HCT116 (cell line): ENCODE results near the gene ZNF568. TPM values are rescaled to one million over a fixed set of nuclear protein-coding genes. Genes with fewer than 3 reads are reported as not detected.

ENCODE experiments used
- ATAC-seq: fragments of 200-7000 bp; cut with Tn5 transposase; 2 replicates; pipeline ENCODE4 v1.9.1; 2020; ENCODE audit warnings: mild to moderate bottlenecking, moderate library complexity
- BruUV-seq: library from RNA; stranded (reverse); fragments of 400-500 nt; replicated peaks from 2 replicates; lab custom pipeline; 2021; lab: Mats Ljungman, UMichigan
- CTCF ChIA-PET: fragments of 300-600 bp; sonication (Branson Sonifier 250); formaldehyde crosslinking; loops from one replicate; lab custom pipeline; 2021; ENCODE audit warnings: antibody characterized with exemption; lab: Charles Lee
- POLR2A ChIA-PET: fragments of 300-600, 350-600 bp; sonication (Branson Sonifier 250); formaldehyde crosslinking; loops from one replicate; lab custom pipeline; 2021; ENCODE audit warnings: antibody characterized with exemption; lab: Charles Lee
- RAD21 ChIA-PET, 2 experiments: fragments of 300-600 bp; sonication (Branson Sonifier 250); formaldehyde crosslinking; loops; one replicate each; lab custom pipeline; 2023; ENCODE audit warnings: low total read pairs in 2 of 2; ENCODE audit not compliant: uncharacterized antibody in 2 of 2, unreplicated experiment in 2 of 2, low non-redundant PET in 1 of 2; lab: Charles Lee
- DNase-seq: peaks from one replicate; pipeline ENCODE4 v3.0.0-alpha.2; 2010; ENCODE audit warnings: low read depth, low spot score
- H2AFZ ChIP-seq: fragments of 200-600 bp; shearing (Covaris generic), sonication (generic); 2 replicates; pipeline ENCODE4 v1.6.1; 2017; ENCODE audit warnings: low read depth, mixed run types, mixed read lengths, antibody characterized with exemption, low read length; ENCODE audit not compliant: poor library complexity, severe bottlenecking
- H3K27ac ChIP-seq: 2 replicates; pipeline ENCODE4 v1.5.1; 2012; ENCODE audit warnings: low read depth, low read length
- H3K27me3 ChIP-seq: fragments of 200-600 bp; sonication (generic); 2 replicates; pipeline ENCODE4 v1.6.1; 2016; ENCODE audit warnings: mixed run types, low read length, mixed read lengths; ENCODE audit not compliant: insufficient read depth
- H3K36me3 ChIP-seq, 2 experiments: fragments of 200-500 bp in 1 of 2; fragments of 200-600 bp in 1 of 2; sonication (Bioruptor generic) in 1 of 2; sonication (generic) in 1 of 2; 2 replicates each; pipeline versions ENCODE4 v1.5.1 to v1.6.1; 2014 to 2016; ENCODE audit warnings: low read length in 2 of 2, inconsistent platforms in 1 of 2, mixed read lengths in 1 of 2, mixed run types in 1 of 2; ENCODE audit not compliant: insufficient read depth in 2 of 2, control insufficient read depth in 1 of 2
- H3K4me1 ChIP-seq, 2 experiments: fragments of 200-600 bp in 1 of 2; sonication (generic) in 1 of 2; 2 replicates each; pipeline versions ENCODE4 v1.5.1 to v1.6.1; 2012 to 2017; ENCODE audit warnings: low read length in 2 of 2, inconsistent platforms in 1 of 2, mild to moderate bottlenecking in 1 of 2, mixed read lengths in 1 of 2, mixed run types in 1 of 2, moderate library complexity in 1 of 2; ENCODE audit not compliant: insufficient read depth in 2 of 2, control insufficient read depth in 1 of 2
- H3K4me2 ChIP-seq: fragments of 200-600 bp; sonication (generic); 2 replicates; pipeline ENCODE4 v1.6.1; 2017; ENCODE audit warnings: mixed run types, low read length, mixed read lengths
- H3K4me3 ChIP-seq, 2 experiments: fragments of 200-600 bp in 1 of 2; sonication (generic) in 1 of 2; replicated peaks in 1 of 2; 2 replicates each; pipeline ENCODE4 v1.5.1; 2011 to 2016; ENCODE audit warnings: low read length in 2 of 2, control low read depth in 1 of 2, low read depth in 1 of 2, mild to moderate bottlenecking in 1 of 2, mixed read lengths in 1 of 2, mixed run types in 1 of 2
- H3K79me2 ChIP-seq: fragments of 200-600 bp; sonication (generic); 2 replicates; pipeline ENCODE4 v1.6.1; 2017; ENCODE audit warnings: mild to moderate bottlenecking, mixed run types, low read length, moderate library complexity, mixed read lengths; ENCODE audit not compliant: insufficient read depth
- H3K9ac ChIP-seq: fragments of 200-600 bp; sonication (generic); 2 replicates; pipeline ENCODE4 v1.6.1; 2016; ENCODE audit warnings: low read length, mixed read lengths
- H3K9me2 ChIP-seq: fragments of 200-600 bp; sonication (generic), shearing (Covaris generic); 2 replicates; pipeline ENCODE4 v1.6.1; 2017; ENCODE audit warnings: mixed run types, mild to moderate bottlenecking, moderate library complexity; ENCODE audit not compliant: insufficient read depth
- H3K9me3 ChIP-seq, 2 experiments: fragments of 200-500 bp in 1 of 2; fragments of 200-600 bp in 1 of 2; sonication (Bioruptor generic) in 1 of 2; sonication (generic) in 1 of 2; 2 replicates each; pipeline ENCODE4 v1.6.1; 2014 to 2017; ENCODE audit warnings: low read length in 2 of 2, mixed read lengths in 2 of 2, inconsistent platforms in 1 of 2, low read depth in 1 of 2, mild to moderate bottlenecking in 1 of 2, mixed run types in 1 of 2, moderate library complexity in 1 of 2; ENCODE audit not compliant: control insufficient read depth in 1 of 2, insufficient read depth in 1 of 2
- H4K20me1 ChIP-seq: fragments of 200-600 bp; sonication (generic), shearing (Covaris generic); 2 replicates; pipeline ENCODE4 v1.6.1; 2017; ENCODE audit warnings: mixed run types, mild to moderate bottlenecking, moderate library complexity; ENCODE audit not compliant: insufficient read depth
- CBX3 ChIP-seq: IDR thresholded peaks from 2 replicates; pipeline ENCODE4 v1.6.1; 2012; ENCODE audit warnings: low read depth
- CEBPB ChIP-seq: IDR thresholded peaks from 2 replicates; pipeline ENCODE4 v1.6.1; 2012; ENCODE audit warnings: low read depth
- EGR1 ChIP-seq: IDR thresholded peaks from 2 replicates; pipeline ENCODE4 v1.6.1; 2012; ENCODE audit warnings: low read depth
- EZH2 ChIP-seq: fragments of 200-600 bp; sonication (generic); IDR thresholded peaks from 2 replicates; pipeline ENCODE4 v1.6.1; 2017; ENCODE audit warnings: antibody characterized with exemption, mixed run types
- EZH2phosphoT487 ChIP-seq: fragments of 200-600 bp; IDR thresholded peaks from 2 replicates; pipeline ENCODE4 v1.6.1; 2018; ENCODE audit warnings: antibody characterized with exemption, borderline replicate concordance
- FOSL1 ChIP-seq: IDR thresholded peaks from 2 replicates; pipeline ENCODE4 v1.6.1; 2012; ENCODE audit warnings: low read depth
- JUND ChIP-seq: IDR thresholded peaks from 2 replicates; pipeline ENCODE4 v1.6.1; 2012
- SIN3A ChIP-seq: IDR thresholded peaks from 2 replicates; pipeline ENCODE4 v1.6.1; 2012; ENCODE audit warnings: low read depth
- SP1 ChIP-seq: IDR thresholded peaks from 2 replicates; pipeline ENCODE4 v1.6.1; 2012; ENCODE audit warnings: low read depth
- SRF ChIP-seq: IDR thresholded peaks from 2 replicates; pipeline ENCODE4 v1.6.1; 2012; ENCODE audit warnings: low read depth
- YY1 ChIP-seq: IDR thresholded peaks from 2 replicates; pipeline ENCODE4 v1.6.1; 2011; ENCODE audit warnings: low read length, low read depth, moderate library complexity, mild to moderate bottlenecking; ENCODE audit not compliant: insufficient replicate concordance; ENCODE audit errors: extremely low read depth
- ZFX ChIP-seq: fragments of 450-650 bp; IDR thresholded peaks from 2 replicates; pipeline ENCODE4 v1.6.1; 2017
- intact Hi-C: fragments of 100-400 bp; cut with micrococcal nuclease; formaldehyde crosslinking; loops from 2 replicates; pipeline ENCODE4 v1.10.0; 2022
- total RNA-seq: library from RNA; stranded (reverse); gene quantifications from one replicate; pipeline ENCODE4 v1.2.1, GENCODE V29; 2021; ENCODE audit not compliant: unreplicated experiment
- TF ChIP-seq, protein P1 (sequence below): IDR thresholded peaks from 2 replicates; pipeline ENCODE4 v1.6.1; 2012; ENCODE audit warnings: low read depth
- TF ChIP-seq, protein P2 (sequence below), 3 experiments: fragments of 200-600 bp in 1 of 3; sonication (generic) in 1 of 3; IDR thresholded peaks in 2 of 3; conservative IDR thresholded peaks in 1 of 3; 2 replicates each; pipeline ENCODE4 v1.5.1; 2012 to 2017; ENCODE audit warnings: low read depth in 2 of 3, low read length in 2 of 3, antibody characterized with exemption in 1 of 3, borderline replicate concordance in 1 of 3, control low read depth in 1 of 3, mild to moderate bottlenecking in 1 of 3, mixed read lengths in 1 of 3, mixed run types in 1 of 3, moderate library complexity in 1 of 3; ENCODE audit not compliant: insufficient read depth in 1 of 3

Gene ZNF568
- total RNA-seq, 1 experiment from 2014 or later: not detected

DNA sequence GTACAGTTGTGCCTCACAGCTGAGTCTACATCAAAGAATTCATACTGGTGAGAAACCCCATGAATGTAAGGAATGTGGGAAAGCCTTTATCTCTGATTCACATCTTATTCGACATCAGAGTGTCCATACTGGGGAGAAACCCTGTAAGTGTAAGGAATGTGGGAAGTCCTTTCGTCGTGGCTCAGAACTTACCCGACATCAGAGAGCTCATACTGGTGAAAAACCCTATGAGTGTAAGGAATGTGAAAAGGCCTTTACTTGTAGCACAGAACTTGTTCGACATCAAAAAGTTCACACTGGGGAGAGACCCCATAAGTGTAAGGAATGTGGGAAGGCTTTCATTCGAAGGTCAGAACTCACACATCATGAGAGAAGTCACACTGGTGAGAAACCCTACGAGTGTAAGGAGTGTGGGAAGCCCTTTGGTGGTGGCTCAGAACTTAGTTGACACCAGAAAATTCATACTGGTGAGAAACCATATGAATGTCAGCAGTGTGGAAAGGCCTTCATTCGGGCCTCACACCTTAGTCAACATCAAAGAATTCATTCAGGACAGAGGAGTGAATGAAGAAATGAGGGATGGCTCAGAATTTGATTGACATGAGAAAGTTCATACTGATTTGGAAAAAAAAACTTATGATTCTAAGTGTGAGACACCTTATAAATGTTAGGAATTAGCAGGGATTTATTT, 81.2 kb downstream of the ZNF568 start:
- no TSS peak for BruUV-seq
- H3K9ac ChIP-seq: no peak overlapping the region
- no peaks in the 10 kb centered on the region for H3K9me2 ChIP-seq
- no peaks in the 10 kb centered on the region for H3K27me3 ChIP-seq
- no peak overlapping the region for H3K27ac ChIP-seq
- ChIA-PET CTCF (no interaction called here), RAD21 (no interaction called here), POLR2A (no interaction called here)
- no peaks in the 10 kb centered on the region for H3K79me2 ChIP-seq
- no peaks in the 10 kb centered on the region for H3K4me1 ChIP-seq
- TF ChIP-seq CBX3 (no peak), SP1 (no peak), SIN3A (no peak), EZH2 (no peak), CEBPB (no peak), EGR1 (no peak), YY1 (no peak), JUND (no peak), ZFX (no peak), FOSL1 (no peak), EZH2phosphoT487 (no peak), SRF (no peak)
- TF ChIP-seq, protein P1, sequence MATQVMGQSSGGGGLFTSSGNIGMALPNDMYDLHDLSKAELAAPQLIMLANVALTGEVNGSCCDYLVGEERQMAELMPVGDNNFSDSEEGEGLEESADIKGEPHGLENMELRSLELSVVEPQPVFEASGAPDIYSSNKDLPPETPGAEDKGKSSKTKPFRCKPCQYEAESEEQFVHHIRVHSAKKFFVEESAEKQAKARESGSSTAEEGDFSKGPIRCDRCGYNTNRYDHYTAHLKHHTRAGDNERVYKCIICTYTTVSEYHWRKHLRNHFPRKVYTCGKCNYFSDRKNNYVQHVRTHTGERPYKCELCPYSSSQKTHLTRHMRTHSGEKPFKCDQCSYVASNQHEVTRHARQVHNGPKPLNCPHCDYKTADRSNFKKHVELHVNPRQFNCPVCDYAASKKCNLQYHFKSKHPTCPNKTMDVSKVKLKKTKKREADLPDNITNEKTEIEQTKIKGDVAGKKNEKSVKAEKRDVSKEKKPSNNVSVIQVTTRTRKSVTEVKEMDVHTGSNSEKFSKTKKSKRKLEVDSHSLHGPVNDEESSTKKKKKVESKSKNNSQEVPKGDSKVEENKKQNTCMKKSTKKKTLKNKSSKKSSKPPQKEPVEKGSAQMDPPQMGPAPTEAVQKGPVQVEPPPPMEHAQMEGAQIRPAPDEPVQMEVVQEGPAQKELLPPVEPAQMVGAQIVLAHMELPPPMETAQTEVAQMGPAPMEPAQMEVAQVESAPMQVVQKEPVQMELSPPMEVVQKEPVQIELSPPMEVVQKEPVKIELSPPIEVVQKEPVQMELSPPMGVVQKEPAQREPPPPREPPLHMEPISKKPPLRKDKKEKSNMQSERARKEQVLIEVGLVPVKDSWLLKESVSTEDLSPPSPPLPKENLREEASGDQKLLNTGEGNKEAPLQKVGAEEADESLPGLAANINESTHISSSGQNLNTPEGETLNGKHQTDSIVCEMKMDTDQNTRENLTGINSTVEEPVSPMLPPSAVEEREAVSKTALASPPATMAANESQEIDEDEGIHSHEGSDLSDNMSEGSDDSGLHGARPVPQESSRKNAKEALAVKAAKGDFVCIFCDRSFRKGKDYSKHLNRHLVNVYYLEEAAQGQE: no peak
- TF ChIP-seq, protein P2, sequence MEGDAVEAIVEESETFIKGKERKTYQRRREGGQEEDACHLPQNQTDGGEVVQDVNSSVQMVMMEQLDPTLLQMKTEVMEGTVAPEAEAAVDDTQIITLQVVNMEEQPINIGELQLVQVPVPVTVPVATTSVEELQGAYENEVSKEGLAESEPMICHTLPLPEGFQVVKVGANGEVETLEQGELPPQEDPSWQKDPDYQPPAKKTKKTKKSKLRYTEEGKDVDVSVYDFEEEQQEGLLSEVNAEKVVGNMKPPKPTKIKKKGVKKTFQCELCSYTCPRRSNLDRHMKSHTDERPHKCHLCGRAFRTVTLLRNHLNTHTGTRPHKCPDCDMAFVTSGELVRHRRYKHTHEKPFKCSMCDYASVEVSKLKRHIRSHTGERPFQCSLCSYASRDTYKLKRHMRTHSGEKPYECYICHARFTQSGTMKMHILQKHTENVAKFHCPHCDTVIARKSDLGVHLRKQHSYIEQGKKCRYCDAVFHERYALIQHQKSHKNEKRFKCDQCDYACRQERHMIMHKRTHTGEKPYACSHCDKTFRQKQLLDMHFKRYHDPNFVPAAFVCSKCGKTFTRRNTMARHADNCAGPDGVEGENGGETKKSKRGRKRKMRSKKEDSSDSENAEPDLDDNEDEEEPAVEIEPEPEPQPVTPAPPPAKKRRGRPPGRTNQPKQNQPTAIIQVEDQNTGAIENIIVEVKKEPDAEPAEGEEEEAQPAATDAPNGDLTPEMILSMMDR (IDR thresholded peaks at IDR 0.05 in 2 of 3, conservative IDR thresholded peaks at IDR 0.05 in 1 of 3; ENCODE audit: borderline replicate concordance in 1 of 3, insufficient read depth in 1 of 3, low read depth in 2 of 3, low read length in 2 of 3): no peak
- H4K20me1 ChIP-seq: no peaks in the 10 kb centered on the region
- intact Hi-C loops: no loop called here
- no peaks in the 10 kb centered on the region for H3K36me3 ChIP-seq
- peaks cover 14 to 30% of the 10 kb centered on the region in 2 experiments; a peak in 2 of 4 replicates for H3K9me3 ChIP-seq
- DNase-seq (no peak), ATAC-seq (no peak)
- H3K4me2 ChIP-seq: no peak overlapping the region
- no peak overlapping the region for H3K4me3 ChIP-seq
- H2AFZ ChIP-seq: no peak overlapping the region
